HG03575 (cell line): ENCODE measurements around the gene TMEM174.
"Not testable (repeated sequence)": the region's sequence is repeated elsewhere in the genome, so short reads cannot be mapped to it uniquely, and the experiment has no call there.

Experiments used
- ATAC-seq: cut with Tn5 transposase; IDR thresholded peaks from one replicate; pipeline ENCODE4 v1.9.1; 2021; ENCODE audit not compliant: unreplicated experiment, insufficient number of reproducible peaks, low FRiP score; ENCODE audit errors: extremely low read depth

Gene TMEM174

DNA sequence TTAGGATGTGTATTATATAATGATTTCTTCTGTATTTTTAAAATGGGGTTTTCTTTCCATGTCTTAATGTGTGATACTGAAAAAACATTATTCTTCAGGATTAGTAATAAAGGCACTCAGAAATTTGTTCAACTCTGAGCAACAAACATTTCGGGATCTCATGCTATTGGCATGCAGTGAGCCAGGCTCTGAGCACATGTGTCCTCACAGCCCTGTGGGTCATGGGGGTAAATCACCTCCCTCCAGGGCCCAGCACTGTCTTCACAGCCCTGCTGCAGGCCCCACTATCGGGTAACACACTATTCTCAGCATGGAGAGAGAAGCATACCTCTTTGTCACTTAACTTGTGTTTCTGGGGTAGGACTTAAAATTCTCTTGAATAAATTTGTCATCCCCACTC is 14.0 kb downstream of the TMEM174 start:
- no peak for ATAC-seq

- ATAC-seq: no peak
These were observed 16.0 kb downstream of the TMEM174 start for GRCh38 chr5:73188764-73189531.

DNA sequence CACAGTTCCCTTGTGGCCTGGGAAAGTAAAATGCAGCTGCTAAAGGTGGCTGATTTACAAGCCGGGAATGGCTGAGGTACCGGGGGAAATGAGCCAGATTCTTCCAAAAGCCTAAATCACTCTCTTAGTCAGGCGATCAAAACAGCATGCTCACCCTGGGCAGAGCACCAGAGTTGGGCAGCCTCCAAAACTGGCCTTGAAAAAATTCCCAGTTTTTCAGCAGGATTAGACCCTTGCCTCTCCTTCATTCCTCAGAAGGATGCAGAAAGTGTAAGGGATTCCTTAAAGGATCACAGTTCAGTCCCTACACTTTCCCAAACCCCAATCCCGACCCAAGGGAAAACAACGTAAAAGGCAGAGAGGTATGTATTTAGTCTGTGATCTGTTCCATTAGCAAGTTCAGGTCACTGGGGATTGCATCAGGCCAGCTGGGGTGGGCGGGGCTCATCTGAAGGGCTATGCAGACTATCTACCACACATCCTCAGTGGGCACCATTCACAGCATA is 16.9 kb downstream of the TMEM174 start:
- ATAC-seq: no peak

- no peak for ATAC-seq
These were observed 19.4 kb downstream of the TMEM174 start for GRCh38 chr5:73192370-73192769.

DNA sequence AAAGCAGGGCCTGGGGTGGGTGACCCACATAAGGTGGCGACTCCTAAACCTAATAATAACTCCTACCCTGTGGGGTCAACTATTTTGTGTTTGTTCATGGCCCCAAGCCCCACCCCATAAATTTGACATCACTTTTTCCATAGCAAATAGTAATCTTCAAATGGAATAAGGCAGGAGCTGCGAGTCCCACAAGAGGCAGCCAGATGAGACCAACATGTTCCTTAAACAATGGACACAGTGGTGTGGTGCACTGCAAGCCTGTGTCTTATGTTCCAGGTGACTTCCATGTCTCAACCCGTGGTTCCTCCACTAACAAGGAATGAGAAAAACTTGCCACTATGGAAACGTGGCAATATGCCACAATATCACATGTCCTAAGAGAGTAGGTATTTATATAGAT is 20.6 kb downstream of the TMEM174 start:
- no peak for ATAC-seq

- no peak for ATAC-seq
These were observed 23.2 kb downstream of the TMEM174 start for GRCh38 chr5:73196201-73196600.

DNA sequence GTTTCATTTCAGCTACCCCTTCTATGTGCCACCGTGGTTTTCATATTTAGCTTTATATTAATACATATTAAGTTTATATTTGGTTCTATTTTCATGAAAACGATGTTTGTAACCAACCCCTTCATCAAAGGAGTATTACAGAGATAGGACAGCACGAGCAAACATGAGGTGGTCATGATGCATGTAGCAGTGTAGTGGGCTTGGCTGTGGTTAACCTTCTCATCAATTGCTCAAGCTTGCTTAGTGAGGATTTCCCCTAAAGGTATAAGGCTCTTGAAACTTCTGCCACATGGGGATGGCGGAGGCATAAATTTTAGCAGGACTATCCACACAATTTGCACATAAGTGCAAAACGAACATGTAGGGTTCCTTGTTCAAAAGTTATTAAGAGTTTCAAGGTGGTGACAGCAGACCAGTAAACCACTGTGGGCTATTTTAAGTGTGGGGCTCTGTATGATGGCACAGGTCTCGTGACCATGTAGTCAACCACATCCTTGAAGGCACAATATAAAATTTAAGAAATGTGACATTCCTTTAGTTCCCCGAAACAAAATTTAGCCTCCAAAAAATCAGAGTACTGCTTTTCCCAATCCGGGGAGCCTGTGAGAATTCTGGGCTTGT is 24.8 kb downstream of the TMEM174 start:
- no peak for ATAC-seq

GRCh38 chr5:73198833-73199592 is 26.0 kb downstream of the TMEM174 start:
- no peak for ATAC-seq

GRCh38 chr5:73199671-73200070 is 26.7 kb downstream of the TMEM174 start:
- ATAC-seq: no peak

DNA sequence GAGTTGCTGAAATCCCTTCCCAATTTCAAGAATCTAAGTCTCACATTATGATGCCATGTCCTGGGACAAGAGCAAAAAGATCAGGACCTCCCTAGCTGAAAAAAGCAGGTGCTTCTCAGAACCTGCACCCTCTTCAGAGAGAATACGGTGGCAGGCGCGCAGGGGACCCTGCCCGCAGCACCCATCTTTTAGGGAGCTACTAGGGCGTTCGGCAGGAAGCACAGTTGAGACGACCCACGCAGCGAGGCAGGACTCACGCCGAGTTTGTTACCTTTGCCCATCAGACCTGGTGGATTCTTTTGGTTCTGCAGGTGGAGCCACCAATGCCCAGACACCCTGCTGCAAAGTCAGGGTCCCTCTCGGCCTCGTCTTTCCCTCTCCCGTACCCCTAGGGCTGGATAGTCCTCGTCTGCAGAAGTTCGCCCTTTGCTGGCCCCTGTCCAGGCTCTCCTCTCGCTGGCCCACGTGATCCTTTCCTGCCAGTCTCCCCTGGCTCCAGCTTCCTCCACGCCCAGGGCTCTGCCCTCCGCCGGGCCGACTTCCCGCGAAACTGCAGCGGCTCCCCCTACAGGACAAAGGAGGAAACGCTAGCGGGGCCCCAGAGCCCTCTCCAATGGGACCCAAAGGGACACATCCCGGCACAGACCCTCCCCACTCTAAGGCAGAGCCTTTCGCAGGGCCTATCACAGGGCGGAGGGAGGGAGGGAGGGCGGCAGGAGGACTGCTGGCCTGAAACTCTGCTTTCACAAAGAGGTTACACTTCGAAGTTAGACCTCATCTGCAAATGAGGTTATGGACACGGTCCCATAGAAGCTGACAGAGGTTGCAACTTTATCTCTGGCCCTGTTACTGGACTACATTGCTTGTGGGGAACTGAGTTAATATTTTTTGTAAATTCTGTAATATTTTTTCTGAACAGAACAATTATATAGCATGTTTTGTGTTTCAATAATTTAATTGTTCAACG is 28.8 kb downstream of the TMEM174 start:
- no peak for ATAC-seq

DNA sequence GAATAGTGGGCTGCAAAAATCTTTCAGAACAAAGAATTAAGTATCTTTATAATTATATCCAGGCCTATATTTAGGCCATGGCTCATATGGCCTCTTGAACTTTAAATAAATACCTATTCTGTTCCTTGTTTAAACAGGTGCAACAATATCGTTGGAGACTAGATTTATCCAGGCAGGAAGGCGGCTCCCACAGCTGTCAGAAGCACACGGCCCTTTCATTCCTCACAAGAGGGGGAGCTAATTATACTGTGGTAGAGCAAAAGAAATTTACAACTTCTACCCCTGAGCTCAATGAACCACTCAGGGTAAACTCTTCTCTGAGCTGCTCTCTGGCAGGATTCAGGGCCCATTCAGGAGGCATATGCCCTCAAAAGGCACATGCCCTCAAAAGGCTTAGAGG is 31.3 kb downstream of the TMEM174 start:
- no peak for ATAC-seq

- no peak for ATAC-seq
These were observed 31.7 kb downstream of the TMEM174 start for GRCh38 chr5:73204733-73205132.

DNA sequence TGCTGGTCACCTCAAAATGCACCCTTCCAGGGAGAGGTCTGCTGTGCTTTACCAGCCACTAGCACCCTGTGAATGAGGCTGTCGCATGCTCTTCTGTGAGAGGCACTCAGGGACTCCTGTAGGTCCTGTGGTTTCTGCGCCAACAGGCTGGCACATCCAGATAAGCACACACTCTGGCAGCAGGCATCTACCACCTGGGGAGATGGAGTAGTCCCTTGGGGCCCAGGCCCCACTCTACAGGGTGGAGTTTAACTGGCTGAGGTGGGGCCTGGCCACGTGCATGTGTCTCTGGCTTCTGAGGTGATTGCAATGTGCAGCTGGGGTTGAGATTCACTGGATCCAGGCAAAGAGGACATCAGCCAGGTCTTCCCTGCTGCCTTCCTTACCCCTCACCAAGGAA is 32.3 kb downstream of the TMEM174 start:
- ATAC-seq: no peak

GRCh38 chr5:73207239-73207638 is 34.2 kb downstream of the TMEM174 start:
- ATAC-seq: not testable (repeated sequence)

GRCh38 chr5:73209075-73209474 is 36.1 kb downstream of the TMEM174 start:
- not testable (repeated sequence) for ATAC-seq

DNA sequence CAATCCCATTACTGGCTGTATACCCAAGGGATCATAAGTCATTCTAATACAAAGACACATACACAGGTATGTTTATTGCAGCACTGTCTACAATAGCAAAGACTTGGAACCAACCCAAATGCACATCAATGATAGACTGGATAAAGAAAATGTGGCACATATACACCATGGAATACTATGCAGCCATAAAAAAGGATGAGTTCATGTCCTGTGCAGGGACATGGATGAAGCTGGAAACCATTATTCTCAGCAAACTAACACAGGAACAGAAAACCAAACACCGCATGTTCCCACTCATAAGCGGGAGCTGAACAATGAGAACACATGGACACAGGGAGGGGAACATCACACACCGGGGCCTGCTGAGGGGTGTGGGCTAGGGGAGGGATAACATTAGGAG is 39.7 kb downstream of the TMEM174 start:
- not testable (repeated sequence) for ATAC-seq

- ATAC-seq: no peak
These were observed 40.6 kb downstream of the TMEM174 start for GRCh38 chr5:73213566-73213998.

DNA sequence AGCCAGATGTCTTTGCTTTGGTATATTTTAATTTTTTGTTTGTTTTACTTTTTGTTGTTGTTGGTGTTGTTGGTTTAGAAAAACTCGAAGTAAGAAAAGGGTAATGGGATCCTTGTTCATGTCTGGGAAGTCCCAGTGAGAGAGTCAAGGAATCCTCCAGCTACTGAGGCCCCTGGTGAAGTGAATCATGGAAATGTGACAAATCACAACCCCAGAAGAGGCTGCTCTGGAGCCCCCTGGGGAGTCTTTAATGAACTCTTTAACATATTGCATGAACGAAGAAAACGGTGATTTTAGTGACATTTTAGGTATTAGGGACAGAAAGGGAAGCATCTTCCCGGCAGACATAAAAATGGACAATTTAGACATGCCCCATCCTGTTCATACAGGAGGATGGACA is 41.3 kb downstream of the TMEM174 start:
- no peak for ATAC-seq

- ATAC-seq: no peak
These were observed 42.0 kb downstream of the TMEM174 start for GRCh38 chr5:73214996-73215395.
